GM19351 (cell line): ENCODE measurements around the gene RELT.

Experiments used
- ATAC-seq: cut with Tn5 transposase; IDR thresholded peaks from one replicate; pipeline ENCODE4 v1.9.1; 2021; ENCODE audit warnings: mild to moderate bottlenecking, moderate library complexity; ENCODE audit not compliant: unreplicated experiment

The RELT gene

DNA sequence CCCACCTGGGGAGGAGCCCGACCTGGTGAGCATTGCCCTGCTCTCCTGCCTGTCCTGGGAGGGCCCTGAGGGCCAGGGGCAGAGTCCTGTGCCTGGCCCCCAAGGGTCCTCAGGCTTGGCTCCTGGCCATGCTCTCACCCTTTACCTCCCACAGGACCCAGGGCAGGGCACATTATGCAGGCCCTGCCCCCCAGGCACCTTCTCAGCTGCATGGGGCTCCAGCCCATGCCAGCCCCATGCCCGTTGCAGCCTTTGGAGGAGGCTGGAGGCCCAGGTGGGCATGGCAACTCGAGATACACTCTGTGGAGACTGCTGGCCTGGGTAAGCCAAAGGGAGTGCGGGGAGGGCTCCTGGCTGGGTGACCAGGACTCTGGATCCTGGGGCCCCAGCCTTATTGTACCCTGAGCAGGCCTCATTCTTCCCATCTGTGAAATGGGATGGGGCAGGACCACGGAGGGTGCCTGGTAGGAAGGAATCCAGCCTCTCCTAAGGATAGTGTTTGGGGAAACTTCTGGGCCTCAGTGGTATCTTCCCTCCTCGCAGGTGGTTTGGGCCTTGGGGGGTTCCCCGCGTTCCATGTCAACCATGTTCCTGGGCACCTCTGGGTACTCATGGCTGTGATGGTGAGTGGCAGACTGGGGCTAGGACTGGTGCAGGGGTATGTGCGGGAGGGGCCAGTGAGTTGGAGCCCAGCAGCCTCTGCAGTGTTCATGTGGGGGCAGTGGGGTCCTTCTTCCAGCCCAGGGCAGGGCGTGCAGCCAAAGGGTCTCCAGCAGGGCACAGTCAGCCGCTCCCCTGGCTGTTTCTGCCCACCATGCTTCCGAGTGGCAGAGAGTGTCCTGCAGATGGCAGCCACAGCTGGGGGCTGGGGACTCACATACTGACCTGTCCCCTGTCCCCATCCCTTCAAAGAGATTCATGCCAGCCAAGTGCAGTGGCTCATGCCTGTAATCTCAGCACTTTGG is 14.7 kb downstream of the RELT start:
- ATAC-seq = no peak

DNA sequence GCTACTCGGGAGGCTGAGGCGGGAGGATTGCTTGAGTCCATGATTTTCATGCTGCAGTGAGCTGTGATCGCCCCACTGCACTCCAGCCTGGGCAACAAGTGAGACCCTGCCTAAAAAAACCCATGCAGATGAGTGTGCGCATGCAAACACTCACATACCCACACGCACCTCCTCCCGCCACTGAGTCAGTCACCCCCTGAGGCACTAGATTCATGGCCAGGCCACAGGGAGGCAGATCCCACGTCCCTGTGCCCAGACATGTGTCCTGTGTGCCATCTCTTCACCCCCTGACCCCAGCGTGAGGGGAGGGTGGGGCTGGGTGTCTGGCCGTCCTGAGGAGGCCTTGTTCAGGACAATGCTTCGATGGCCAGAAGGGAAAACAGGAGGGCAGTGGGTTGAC is 15.5 kb downstream of the RELT start:
- no peak for ATAC-seq

DNA sequence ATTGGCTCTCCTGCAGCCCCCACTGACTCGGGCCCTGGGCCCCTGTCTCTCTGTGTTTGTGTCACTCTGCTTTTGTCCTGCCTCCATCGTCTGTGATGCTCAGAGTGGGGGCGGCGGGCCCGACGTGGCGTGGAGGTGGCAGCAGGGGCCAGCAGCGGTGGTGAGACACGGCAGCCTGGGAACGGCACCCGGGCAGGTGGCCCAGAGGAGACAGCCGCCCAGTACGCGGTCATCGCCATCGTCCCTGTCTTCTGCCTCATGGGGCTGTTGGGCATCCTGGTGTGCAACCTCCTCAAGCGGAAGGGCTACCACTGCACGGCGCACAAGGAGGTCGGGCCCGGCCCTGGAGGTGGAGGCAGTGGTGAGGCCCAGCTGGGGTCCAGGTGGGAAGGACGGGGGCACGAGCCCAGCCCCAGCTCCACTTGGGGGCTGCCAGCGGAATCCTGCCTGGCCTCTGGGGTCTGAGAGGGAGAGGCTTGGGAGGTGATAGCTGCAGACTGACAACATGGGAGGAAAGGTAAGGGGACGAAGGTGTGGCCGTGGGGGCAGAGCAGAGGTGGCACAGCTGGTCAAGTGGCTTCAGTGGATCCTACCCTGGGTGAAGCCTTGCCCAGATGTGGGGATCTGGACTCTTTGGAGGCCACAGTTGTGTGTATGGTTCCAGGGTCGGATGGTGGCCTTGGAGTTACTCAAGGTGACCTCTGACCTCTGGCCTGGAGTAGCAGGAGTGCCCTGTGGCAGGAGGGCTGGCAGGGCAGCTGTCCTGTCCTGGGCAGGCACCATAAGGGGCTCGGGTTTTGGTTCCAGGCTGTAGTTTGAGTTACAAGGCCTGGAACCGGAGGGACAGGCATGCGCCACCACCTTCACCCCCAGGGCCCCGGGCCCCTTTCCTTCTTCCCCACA is 16.2 kb downstream of the RELT start:
- no peak for ATAC-seq

DNA sequence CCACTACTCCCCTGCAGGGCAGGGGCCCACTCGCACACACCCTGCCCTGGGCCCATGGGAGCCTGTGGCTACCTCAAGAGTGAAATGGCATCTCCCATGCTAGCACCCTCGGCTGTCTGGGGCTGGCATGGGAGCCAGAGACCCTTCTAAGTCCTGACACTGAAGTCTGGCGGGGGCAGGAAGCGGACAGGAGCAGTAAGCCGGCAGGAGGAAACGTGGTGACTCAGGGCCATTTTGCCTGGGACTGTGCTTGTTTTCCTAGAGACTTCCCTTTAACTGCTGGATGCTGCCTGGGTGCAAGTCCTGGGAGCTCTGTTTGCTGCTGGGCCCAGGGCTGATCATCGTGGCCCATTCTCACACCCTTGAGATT is 16.8 kb downstream of the RELT start:
- no peak for ATAC-seq

DNA sequence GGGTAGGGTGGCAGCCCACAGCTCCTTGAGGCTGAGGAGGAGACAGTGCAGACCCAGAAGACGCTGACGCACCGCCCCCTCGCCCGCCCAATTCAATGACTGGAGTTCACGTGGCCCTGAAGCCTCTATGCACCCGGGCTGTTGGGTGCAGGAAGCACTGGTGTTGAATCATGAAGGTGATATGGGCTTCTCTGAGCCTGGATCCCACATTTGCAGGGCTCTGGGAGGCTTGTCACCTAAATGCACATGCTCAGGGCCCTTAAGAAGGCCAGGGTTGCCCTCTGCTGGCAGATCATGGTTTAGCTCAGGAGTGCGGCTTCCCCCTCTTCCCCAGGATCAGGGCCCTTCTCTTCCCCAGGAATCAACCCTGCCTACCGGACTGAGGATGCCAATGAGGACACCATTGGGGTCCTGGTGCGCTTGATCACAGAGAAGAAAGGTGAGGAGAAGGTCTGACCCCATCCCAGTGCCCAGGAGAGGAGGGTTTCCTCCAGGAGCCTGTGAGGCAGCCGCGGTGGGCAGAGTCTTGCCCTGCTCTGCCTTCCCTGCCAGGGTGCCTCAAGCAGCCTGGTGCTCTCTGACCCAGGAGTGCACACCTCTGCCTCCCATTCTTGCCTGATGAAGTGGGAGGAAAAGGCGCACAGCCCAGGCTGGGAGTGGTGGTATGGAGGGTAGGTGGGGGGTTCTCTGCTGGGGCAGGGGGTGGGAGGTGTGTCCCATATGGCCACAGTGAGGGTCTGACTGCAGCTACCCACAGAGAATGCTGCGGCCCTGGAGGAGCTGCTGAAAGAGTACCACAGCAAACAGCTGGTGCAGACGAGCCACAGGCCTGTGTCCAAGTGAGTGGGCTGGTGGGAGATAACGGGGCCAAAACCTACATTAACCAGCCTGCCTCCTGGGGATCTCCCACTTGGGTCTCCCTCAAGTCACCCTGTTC is 17.5 kb downstream of the RELT start:
- ATAC-seq = no peak

DNA sequence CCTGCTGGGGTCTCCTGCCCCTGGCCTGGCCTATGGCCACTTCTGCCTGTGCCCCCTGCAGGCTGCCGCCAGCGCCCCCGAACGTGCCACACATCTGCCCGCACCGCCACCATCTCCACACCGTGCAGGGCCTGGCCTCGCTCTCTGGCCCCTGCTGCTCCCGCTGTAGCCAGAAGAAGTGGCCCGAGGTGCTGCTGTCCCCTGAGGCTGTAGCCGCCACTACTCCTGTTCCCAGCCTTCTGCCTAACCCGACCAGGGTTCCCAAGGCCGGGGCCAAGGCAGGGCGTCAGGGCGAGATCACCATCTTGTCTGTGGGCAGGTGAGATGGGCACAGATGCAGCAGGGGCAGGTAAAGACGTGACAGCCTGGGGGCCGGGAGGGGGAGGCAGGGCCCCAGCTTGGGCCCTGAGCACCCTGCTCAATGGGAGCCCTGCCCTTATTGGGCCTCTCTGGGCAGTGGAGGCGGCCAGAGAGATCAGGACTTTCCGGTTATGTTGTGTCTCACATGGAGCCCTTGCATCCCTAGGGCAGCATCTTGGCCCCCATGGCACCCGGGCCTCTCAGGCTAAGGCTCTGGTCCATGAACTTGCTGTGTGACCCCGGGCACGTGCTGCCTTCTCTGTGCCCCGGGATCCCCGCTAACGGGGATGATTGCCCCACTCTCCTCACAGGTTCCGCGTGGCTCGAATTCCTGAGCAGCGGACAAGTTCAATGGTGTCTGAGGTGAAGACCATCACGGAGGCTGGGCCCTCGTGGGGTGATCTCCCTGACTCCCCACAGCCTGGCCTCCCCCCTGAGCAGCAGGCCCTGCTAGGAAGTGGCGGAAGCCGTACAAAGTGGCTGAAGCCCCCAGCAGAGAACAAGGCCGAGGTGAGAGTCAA is 18.5 kb downstream of the RELT start:
- no peak for ATAC-seq

DNA sequence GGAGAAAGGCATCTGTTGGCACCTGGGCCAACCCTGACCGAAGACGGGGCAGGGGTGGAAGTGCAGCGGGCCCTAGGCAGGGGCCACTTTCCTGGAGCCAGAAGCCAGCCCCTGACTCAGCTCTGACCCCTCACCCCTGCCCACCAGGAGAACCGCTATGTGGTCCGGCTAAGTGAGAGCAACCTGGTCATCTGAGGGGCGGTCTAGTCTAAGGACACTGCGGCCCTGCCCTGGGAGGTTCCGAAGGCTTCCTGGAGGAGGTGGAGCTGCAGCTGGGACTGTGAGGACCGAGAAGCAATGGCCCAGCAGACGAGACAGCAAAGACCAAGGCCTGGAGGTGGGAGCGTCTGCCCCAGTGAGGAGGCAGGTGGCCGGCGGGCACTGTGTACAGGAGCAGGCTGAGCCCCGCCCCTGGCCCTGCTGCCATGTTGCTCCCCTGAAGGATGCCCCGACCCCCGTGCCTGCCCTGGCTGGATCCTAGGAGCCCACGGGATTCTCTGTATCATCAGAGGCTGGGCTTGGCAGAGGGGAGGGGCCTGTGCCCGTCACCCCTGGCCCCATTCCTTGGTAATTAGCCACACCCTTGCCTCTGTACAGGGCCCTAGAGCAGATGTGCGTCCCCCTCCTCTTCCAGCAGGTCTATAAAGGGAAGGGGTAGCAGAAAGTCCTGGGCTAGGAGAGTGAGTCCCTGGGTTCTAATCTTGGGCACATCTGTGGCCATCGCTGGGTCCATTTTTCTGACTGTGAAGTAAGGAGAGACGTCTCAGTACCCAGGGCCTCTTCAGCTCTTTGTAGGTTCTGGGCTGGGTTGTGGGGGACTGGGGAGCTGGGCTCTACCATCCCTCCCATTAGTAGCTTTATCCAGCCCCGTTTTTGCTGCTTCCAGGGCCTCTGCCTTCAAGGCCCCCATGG is 19.4 kb downstream of the RELT start:
- ATAC-seq = no peak

DNA sequence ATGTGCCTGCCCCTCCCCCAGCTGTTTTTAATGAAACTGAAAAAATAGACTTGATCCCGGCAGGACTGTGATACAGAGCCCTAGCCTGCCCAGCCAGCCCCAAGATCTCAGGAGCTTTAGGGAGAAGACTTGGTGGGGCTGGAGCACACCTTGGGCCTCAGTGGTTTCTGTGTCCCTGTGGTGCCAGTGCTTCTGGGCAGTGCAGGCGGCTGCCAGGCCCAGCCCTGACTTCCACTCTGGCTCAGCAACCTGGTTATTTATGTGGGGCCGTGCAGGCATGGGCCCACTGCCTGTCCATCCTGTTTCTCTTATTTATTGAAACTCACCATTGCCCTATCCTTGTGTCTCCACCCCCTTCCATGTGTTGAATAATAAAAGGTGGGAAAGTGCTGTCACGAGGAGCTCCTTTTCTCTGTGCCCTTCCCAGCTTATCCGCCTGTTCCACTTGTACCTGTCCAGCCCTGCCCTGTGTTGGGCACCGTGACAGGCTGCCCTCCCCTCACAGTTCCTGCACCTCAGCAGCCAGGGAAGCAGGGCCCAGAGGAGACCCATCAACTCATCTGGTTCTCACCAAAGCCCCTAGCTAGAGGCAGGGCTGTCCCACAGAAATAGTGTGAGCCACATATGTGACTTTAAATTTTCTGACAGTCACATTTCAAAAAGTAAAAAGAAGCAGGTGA is 20.2 kb downstream of the RELT start:
- ATAC-seq = no peak

DNA sequence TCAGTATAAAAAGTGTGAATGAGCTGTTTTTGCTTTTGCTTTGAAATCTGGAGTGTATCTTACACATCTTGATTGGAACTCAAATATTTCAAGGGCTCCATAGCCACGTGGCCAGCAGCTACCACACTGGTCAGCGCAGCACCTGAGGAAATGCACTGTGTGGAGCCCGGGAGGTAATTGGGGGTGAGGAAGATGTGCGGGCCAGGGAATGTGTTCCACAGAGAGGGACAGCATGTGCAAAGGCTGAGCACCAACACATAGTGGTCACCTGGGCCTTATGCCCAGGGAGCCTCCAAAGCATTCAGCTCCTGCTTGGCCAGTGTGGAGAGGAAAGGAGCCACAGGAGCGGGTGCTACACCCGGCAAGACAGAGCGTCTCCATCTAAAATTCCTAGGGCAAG is 20.8 kb downstream of the RELT start:
- ATAC-seq = no peak

DNA sequence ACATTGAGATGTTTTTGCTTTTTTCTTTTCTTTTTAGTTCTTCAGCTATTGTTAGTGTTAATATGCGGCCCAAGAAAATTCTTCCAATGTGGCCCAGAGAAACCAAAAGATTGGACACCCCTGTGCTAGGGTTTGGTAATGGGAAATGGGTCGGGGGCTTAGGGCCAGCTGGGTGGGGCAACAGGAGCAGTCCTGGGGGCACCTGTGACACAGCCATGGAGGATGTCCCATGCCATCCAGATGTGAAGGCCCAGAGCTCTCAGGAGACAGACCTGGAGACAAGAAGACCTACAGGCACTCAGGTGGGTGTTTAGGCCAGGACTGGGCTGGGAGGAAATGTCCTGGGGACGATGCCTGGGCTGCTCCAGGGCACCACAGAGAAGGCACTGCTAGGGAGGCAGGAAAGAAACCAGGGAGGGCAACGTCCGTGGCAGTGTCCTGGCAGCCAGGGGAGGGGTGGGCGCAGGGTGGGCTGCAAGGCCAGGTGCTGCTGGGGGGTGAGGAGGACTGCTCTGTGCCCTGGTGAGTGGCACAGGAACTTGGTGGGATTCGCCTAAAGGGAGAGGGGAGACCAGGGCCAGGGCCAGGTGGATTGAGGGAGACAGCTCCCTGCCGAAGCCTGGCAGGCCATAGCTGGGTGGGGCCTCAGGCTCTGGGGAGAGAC is 21.4 kb downstream of the RELT start:
- no peak for ATAC-seq

DNA sequence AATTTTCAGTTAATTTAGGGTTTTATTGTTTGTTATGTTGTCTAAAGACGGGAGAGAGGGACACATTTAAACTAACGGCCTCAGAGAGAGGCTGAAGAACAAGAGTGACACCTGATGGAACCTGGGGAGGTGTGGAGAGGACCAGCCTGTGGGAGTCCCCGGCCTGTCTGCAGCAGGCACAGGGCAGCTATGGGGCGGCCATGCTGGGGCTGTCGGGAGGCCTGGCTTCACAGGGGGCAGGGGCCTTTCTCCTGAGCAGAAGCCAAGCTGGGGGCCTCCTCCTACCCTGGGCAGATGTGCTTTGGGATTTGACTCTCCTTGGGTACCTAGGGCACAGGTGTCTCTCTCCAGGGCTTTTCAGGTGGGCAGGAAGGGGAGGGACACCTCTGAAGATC is 21.9 kb downstream of the RELT start:
- no peak for ATAC-seq

DNA sequence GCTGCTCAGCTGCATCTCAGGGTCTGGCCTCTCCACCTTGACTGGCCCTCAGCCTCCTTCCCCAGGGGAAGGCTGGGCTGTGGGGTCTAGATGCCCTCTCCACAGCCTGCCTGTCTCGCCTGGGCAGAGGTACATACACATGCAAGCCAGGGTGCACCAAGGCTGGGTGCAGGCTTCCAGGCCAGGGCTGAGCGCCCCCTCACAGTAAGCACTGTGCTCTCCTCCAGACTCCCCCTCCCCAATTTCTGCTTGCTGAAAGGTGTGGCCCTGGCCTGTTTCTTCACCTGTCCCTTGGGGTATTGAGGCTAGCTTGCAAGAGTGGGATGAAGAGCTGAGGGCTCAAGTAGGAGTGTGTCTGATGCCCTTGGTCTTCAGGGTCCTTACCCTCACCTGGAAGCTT is 22.5 kb downstream of the RELT start:
- no peak for ATAC-seq

DNA sequence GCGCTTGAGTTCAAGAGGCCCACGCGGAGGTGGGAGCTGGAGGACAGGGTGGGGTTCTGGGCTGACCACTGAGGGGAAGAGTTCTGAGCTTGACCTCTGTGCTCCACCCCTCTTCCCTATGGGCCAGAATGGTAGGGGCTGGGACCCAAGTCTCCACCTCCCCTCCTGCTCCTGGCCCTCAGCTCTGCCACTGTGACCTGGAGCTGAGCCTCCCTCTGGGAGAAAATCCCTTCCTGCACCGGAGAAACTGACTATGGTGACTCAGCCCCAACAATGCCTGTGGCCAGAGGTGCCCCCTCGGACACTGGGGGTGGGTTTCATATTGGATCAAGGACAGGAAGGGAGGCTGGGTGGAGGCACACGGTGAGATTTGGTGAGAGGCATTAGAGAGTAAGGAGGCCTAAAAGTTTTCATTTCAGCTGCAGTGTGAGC is 23.0 kb downstream of the RELT start:
- ATAC-seq = no peak

DNA sequence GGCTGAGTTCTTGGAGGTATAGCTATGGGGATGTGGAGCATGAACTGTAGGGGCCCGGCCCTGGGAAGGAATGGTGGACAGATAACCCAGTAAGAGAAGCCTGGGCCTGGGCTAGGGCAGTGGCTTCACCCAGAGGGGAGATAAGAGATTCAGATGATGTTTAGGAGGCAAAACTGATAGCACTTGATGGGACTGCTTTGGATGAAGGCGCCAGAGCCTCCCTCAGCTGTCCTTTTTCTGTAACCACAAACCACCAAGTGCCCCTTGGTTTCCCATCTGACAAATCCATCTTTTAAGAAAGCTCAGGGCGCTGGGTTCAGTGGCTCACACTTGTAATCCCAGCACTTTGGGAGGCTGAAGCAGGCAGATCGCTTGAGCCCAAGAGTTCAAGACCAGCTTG is 23.4 kb downstream of the RELT start:
- no peak for ATAC-seq

DNA sequence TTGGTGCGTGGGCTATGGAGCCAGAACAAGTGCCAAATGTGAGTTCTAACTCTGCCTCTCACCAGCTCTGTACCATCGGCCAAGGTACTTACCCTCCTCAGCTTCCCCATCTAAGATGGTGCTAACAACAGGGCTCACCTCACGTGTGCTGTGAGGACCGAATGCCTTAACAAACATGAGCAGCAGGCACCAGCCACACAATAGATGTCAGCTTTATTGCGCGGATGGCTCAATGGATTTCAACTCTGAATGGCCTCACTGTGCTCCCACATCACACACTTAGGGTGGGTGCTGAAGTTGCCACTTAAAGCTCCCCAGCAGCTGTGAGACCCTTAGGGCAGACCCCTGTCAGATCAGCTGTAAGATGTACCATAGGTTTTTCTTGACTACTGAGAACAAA is 24.1 kb downstream of the RELT start:
- ATAC-seq = no peak

DNA sequence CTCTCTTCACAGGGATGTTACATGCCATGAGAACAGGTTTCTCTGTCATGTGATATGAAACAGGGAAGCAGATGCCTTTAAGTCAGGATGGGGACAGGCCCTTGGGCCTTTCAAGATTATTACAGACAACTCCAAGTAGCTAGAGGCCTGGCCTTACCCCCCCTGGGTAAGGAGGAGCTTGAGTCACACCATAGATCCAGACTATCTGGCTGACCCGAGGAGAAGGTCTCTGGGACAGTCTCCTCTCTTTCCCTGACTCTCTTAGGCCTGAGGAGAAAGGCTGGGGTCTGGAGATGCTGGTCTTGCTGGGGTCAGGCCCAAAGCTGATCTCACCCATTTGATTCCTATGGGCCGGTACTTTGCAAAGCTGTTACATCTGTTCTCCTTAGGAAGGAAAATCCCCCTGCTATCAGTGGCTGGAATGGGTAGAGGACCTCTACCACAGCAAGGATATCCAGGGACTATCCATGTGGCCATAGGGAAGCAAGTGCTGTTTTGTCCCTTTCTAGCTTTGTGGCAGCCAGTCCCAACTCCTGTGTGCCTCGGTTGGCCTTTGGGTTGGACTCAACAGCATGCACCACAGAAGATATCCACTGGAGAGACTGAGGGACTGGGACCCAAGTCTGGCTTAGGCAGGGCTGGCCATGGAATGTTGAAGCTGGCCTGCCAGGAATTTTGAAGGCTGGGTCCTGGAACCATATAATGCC is 25.2 kb downstream of the RELT start:
- ATAC-seq = no peak
